ENCODE results near the gene SRF. TPM values are rescaled to one million over a fixed set of nuclear protein-coding genes. Genes with fewer than 3 reads are reported as not detected.

Gene SRF
- total RNA-seq, 1 experiment from 2014 or later: 35.0 TPM

DNA sequence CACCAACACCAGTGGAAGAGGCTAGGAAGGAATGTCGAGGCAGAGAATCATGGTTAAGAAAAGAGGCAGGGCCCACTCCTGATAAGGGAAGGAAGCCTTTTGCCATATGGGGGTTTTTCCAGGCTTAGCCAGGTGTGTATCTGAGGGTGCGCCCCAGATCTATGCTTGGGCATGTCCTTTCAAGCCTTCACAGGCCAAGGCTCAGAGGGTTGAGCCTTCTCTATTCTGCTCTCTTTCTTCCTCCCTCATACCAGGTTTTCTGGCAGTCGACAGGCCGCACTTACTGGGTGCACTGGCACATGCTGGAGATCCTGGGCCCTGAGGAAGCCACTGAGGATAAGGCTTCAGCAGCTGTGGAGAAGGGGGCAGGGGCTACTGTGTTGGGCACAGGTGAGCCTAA is 15.6 kb downstream of the SRF start:
- no peak for TF ChIP-seq EZH2 (IDR thresholded peaks at IDR 0.05; ENCODE audit: low read length, unreplicated experiment)
- no peak for TF ChIP-seq CTCF (conservative IDR thresholded peaks at IDR 0.05; ENCODE audit: low read depth, low read length)
- TF ChIP-seq EZH2phosphoT487 (IDR thresholded peaks at IDR 0.05; ENCODE audit: borderline replicate concordance, low read length): no peak
- Histone ChIP-seq H3K9ac (ENCODE audit: low read length) (no peak overlapping the region), H3K9me2 (replicated peaks; ENCODE audit: low read length) (no peaks in the 10 kb centered on the region), H4K20me1 (ENCODE audit: low read length) (no peaks in the 10 kb centered on the region), H3K4me1 (ENCODE audit: insufficient read depth, low read length) (peaks cover 7% of the 10 kb centered on the region), H3F3A (ENCODE audit: low read length, unreplicated experiment) (no peaks in the 10 kb centered on the region), H3K27ac (ENCODE audit: low read length) (no peak overlapping the region), H3K4me3 (ENCODE audit: low read length) (no peak overlapping the region), H3K27me3 (ENCODE audit: low read length) (no peaks in the 10 kb centered on the region), H3K36me3 (ENCODE audit: low read depth, low read length) (no peaks in the 10 kb centered on the region; the same call in 1 of the 2 replicates), H3K9me3 (ENCODE audit: low read length) (no peaks in the 10 kb centered on the region), H2AFZ (ENCODE audit: low read length) (no peak overlapping the region), H3K4me2 (ENCODE audit: low read length) (no peak overlapping the region), H3K79me2 (ENCODE audit: low read length) (no peaks in the 10 kb centered on the region)
- ChIA-PET POLR2A (ENCODE audit: unreplicated experiment) (no interaction called here), CTCF (no interaction called here)
- DNase-seq (no peak), ATAC-seq (no peak)
- intact Hi-C loops (cut with micrococcal nuclease): no loop called here
- BruUV-seq (replicated peaks): no TSS peak

- H3K4me3 ChIP-seq (ENCODE audit: low read length): no peak overlapping the region
- no peaks in the 10 kb centered on the region for H3F3A ChIP-seq (ENCODE audit: low read length, unreplicated experiment)
- ChIA-PET POLR2A (ENCODE audit: unreplicated experiment) (no interaction called here), CTCF (no interaction called here)
- no TSS peak for BruUV-seq (replicated peaks)
- no peak overlapping the region for H3K4me2 ChIP-seq (ENCODE audit: low read length)
- H3K9me3 ChIP-seq (ENCODE audit: low read length): no peaks in the 10 kb centered on the region
- no peaks in the 10 kb centered on the region; the same call in 1 of the 2 replicates for H3K36me3 ChIP-seq (ENCODE audit: low read depth, low read length)
- H3K4me1 ChIP-seq (ENCODE audit: insufficient read depth, low read length): peaks cover 1% of the 10 kb centered on the region; the same call in 1 of the 2 replicates
- TF ChIP-seq EZH2phosphoT487 (IDR thresholded peaks at IDR 0.05; ENCODE audit: borderline replicate concordance, low read length): no peak
- TF ChIP-seq EZH2 (IDR thresholded peaks at IDR 0.05; ENCODE audit: low read length, unreplicated experiment): no peak
- TF ChIP-seq CTCF (conservative IDR thresholded peaks at IDR 0.05; ENCODE audit: low read depth, low read length): no peak
- ATAC-seq (no peak), DNase-seq (no peak)
- no peaks in the 10 kb centered on the region for H4K20me1 ChIP-seq (ENCODE audit: low read length)
- H3K9ac ChIP-seq (ENCODE audit: low read length): no peak overlapping the region
- no peaks in the 10 kb centered on the region for H3K9me2 ChIP-seq (replicated peaks; ENCODE audit: low read length)
- intact Hi-C loops (cut with micrococcal nuclease): no loop called here
- H3K27me3 ChIP-seq (ENCODE audit: low read length): no peaks in the 10 kb centered on the region
- H2AFZ ChIP-seq (ENCODE audit: low read length): no peak overlapping the region
- H3K79me2 ChIP-seq (ENCODE audit: low read length): no peaks in the 10 kb centered on the region
- no peak overlapping the region for H3K27ac ChIP-seq (ENCODE audit: low read length)
Measured at GRCh38 chr6:43187821-43188220, 16.8 kb downstream of the SRF start.

DNA sequence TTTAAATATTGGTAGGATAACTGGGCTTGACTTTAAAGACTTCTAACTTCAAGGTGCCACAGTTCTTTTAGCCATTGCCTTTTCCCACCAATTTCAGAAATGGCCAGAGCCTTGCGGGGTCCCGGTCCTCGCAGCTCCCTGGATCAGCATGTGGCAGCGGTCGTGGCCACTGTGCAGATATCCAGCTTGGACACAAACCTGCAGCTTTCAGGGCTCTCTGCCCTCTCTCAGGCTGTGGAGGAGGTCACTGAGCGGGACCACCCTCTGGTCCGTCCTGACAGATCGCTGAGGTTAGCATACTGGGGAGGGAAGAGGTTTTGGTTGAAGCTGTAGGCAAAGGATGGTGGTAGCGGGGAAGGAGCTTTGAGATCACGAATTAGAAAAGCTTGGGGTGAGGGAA is 17.4 kb downstream of the SRF start:
- intact Hi-C loops (cut with micrococcal nuclease): no loop called here
- H3K79me2 ChIP-seq (ENCODE audit: low read length): no peaks in the 10 kb centered on the region
- H3K9me3 ChIP-seq (ENCODE audit: low read length): no peaks in the 10 kb centered on the region
- no peak overlapping the region for H3K4me2 ChIP-seq (ENCODE audit: low read length)
- H3K4me3 ChIP-seq (ENCODE audit: low read length): no peak overlapping the region
- ChIA-PET CTCF (no interaction called here), POLR2A (ENCODE audit: unreplicated experiment) (no interaction called here)
- TF ChIP-seq CTCF (conservative IDR thresholded peaks at IDR 0.05; ENCODE audit: low read depth, low read length) (no peak), EZH2 (IDR thresholded peaks at IDR 0.05; ENCODE audit: low read length, unreplicated experiment) (no peak), EZH2phosphoT487 (IDR thresholded peaks at IDR 0.05; ENCODE audit: borderline replicate concordance, low read length) (no peak)
- H3K36me3 ChIP-seq (ENCODE audit: low read depth, low read length): no peaks in the 10 kb centered on the region; the same call in 1 of the 2 replicates
- H3K4me1 ChIP-seq (ENCODE audit: insufficient read depth, low read length): no peaks in the 10 kb centered on the region
- no peak overlapping the region for H3K9ac ChIP-seq (ENCODE audit: low read length)
- H3K27me3 ChIP-seq (ENCODE audit: low read length): no peaks in the 10 kb centered on the region
- no peaks in the 10 kb centered on the region for H4K20me1 ChIP-seq (ENCODE audit: low read length)
- no TSS peak for BruUV-seq (replicated peaks)
- H3F3A ChIP-seq (ENCODE audit: low read length, unreplicated experiment): no peaks in the 10 kb centered on the region
- no peak overlapping the region for H2AFZ ChIP-seq (ENCODE audit: low read length)
- H3K9me2 ChIP-seq (replicated peaks; ENCODE audit: low read length): no peaks in the 10 kb centered on the region
- ATAC-seq (no peak), DNase-seq (no peak)
- no peak overlapping the region for H3K27ac ChIP-seq (ENCODE audit: low read length)

Measured in PC-3 (cell line).